GM13977 (cell line): ENCODE data around the gene OLFM2.

Experiments
- DNase-seq: peaks from one replicate; pipeline ENCODE4 v3.0.0; 2012; ENCODE audit warnings: low spot score
- CTCF ChIP-seq: IDR thresholded peaks from 2 replicates; pipeline ENCODE4 v1.5.1; 2012; ENCODE audit warnings: mild to moderate bottlenecking, control low read depth; ENCODE audit not compliant: insufficient read depth; ENCODE audit errors: extremely low read depth, missing control alignments
- in situ Hi-C: fragments of 300-500 bp; cut with MboI; formaldehyde crosslinking; loops from one replicate; pipeline ENCODE4 v1.12.0; 2022; ENCODE audit warnings: low sequenced_read_pairs, low pct_unique_long_range_greater_than_20kb, mixed read lengths, inconsistent platforms; ENCODE audit not compliant: unreplicated experiment

The OLFM2 gene

GRCh38 chr19:9858766-9859165 is 77.5 kb downstream of the OLFM2 start:
- TF ChIP-seq CTCF: no peak
- in situ Hi-C loops: no loop called here
- no peak for DNase-seq

DNA sequence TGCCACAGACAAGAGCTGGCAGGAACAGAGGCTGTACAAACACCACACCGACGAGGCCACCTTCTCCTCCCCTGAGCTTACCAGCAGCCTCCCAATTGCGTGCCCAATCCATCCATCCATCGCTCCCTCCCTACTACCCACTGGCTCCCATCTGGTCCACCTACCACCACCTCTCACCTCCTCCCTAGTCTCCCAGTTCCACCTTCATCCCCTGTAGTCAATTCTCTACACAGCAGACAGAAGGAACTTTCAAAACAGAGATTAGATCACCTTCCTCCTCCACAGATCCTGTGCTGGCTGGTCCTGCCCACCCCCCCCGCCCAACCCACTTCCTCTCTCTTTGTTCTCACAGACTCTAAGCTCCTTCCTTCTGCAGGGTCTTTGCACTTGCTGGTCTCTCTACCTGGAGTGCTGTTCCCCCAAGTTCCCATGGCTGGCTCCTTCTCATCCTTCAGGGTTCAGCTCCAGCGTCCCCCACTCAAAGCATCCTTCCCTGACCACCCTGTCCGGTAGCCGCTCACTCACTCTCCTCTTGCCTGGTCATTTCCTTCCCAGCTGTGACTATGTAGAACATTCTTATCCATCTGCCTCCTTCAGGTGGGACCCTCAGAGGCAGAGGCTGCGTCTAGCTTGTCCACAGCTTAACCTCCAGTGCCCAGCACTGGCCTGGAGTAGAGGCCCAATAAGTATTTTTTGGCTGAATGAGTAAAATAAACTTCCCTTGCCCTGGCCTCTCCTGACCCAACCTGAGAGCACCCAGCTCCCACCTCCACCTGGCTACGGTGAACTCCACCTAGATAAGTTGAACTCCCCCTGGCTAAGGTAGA is 78.2 kb downstream of the OLFM2 start:
- no peak for TF ChIP-seq CTCF
- DNase-seq: peak; percentile 74
- in situ Hi-C loops: no loop called here

- no peak for TF ChIP-seq CTCF
- DNase-seq: no peak
- in situ Hi-C loops: no loop called here
Observed at GRCh38 chr19:9857076-9857721, 79.1 kb downstream of the OLFM2 start.

GRCh38 chr19:9856609-9857008 is 79.7 kb downstream of the OLFM2 start:
- no peak for DNase-seq
- no peak for TF ChIP-seq CTCF
- in situ Hi-C loops: no loop called here

DNA sequence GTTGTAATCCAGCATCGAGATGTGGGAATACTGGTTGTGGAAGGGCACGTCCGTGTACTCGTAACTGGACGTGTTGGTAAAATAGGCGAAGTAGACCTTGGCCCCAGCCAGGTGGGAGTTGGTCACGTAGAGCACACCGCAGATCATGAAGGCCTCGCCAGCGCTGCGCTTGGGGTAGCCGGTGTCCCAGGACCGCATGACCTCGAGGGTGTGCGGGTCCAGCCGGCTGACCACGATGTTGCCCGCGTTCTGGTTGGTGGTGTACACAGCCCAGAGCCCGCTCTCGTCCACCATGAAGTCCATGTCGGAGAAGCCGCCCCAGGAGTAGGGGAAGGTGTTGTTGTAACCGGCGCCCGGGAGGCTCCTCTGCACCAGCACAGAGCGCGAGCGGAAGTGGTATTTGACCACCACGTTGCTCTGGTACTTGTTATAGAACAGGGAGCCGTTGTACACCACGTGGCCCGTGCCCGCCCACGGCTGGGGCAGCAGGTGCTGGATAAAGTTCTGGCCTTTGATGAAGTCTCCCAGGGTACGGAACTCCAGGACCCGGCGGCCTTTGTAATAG is 82.0 kb downstream of the OLFM2 start:
- no peak for TF ChIP-seq CTCF
- in situ Hi-C loops: no loop called here
- DNase-seq: no peak

DNA sequence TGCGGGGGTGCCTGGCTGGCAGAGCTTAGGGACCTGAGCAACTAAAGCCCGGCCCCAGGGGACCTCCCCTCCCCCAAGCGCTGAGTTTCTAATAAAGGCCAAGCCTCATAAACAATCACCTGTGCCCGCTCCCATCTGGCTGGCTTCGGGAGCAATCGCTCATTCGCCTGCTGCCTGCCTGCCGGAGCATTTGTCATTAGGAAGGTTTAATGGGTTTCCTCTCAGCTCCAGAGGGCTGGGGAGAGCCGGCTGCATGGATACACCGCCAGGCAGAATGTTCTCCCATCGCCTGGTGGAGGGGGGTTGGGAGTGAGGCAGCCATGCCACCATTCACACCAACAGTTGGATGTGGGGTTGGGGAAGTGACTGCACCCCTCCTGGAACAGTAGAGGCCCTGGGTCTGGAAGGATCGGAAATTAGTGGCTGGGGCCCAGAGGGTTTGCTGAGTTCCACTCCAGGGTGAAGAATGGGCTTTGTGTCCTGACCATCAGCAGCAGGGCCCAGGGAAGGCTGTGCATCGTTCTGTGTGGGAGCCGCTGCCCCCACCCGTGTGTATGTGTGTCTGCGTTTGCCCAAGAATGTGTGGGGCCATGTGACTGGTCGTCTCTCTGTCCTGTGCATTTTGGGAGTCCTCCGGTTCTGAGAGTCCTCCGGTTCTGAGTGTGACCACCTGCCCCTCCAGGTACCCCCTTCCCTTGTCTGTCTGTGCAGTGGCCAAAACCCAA is 85.9 kb downstream of the OLFM2 start:
- no peak for TF ChIP-seq CTCF
- in situ Hi-C loops: no loop called here
- peak; percentile 20 for DNase-seq
